ENCODE results near the gene FOXQ1. TPM values are rescaled to one million over a fixed set of nuclear protein-coding genes. Genes with fewer than 3 reads are reported as not detected.

Gene FOXQ1
- total and polyA plus RNA-seq, 2 of the 13 experiments (the other 11 are each of a cell fraction or from before 2014, with no cell fraction given): 35.2 to 39.8 TPM

GRCh38 chr6:1311400-1312202 is at the start of gene FOXQ1 (continued):
- TF ChIP-seq ZBTB49 (CRISPR knock-in tag; IDR thresholded peaks at IDR 0.05; ENCODE audit: borderline replicate concordance): no peak; the same call in 1 of the 2 replicates
- peak; percentile 56; a peak in 3 of 4 replicates for TF ChIP-seq EP300 (IDR thresholded peaks at IDR 0.05; ENCODE audit: low read depth in 2 of 2, low read length in 2 of 2)
- no peak; the same call in 1 of the 2 replicates for TF ChIP-seq EP300 (CRISPR knock-in tag; IDR thresholded peaks at IDR 0.05; ENCODE audit: borderline replicate concordance)
- peak; percentile 85 for TF ChIP-seq ZNF776 (CRISPR knock-in tag; IDR thresholded peaks at IDR 0.05)
- peak; percentile 92 for TF ChIP-seq HNF1B (CRISPR knock-in tag; IDR thresholded peaks at IDR 0.05)
- TF ChIP-seq TOPORS (CRISPR knock-in tag; IDR thresholded peaks at IDR 0.05): peak; percentile 99
- TF ChIP-seq ZNF33A (CRISPR knock-in tag; IDR thresholded peaks at IDR 0.05; ENCODE audit: borderline replicate concordance): no peak
- peak; percentile 64 for TF ChIP-seq HMG20A (CRISPR knock-in tag; IDR thresholded peaks at IDR 0.05; ENCODE audit: borderline replicate concordance)
- TF ChIP-seq HHEX (CRISPR knock-in tag; IDR thresholded peaks at IDR 0.05): no peak
- peak; percentile 22 to 99; a peak in 2 of 4 replicates for TF ChIP-seq KLF16 (CRISPR knock-in tag; IDR thresholded peaks at IDR 0.05)
- TF ChIP-seq JUND (CRISPR knock-in tag; IDR thresholded peaks at IDR 0.05): peak; percentile 79
- peak; percentile 91; the same call in 1 of the 2 replicates for TF ChIP-seq ZNF639 (CRISPR knock-in tag; conservative IDR thresholded peaks at IDR 0.05)
- peak; percentile 100 for TF ChIP-seq POLR2G (IDR thresholded peaks at IDR 0.05; ENCODE audit: low read depth, low read length)
- no peak; the same call in 1 of the 2 replicates for TF ChIP-seq ZNF280D (CRISPR knock-in tag; IDR thresholded peaks at IDR 0.05)
- 0 out of 2 replicates have a peak, but pooled peaks have one; percentile 1 for TF ChIP-seq MEF2D (CRISPR knock-in tag; IDR thresholded peaks at IDR 0.05)
- no peak for TF ChIP-seq SNRNP70 (IDR thresholded peaks at IDR 0.05; ENCODE audit: low read depth, low read length)
- TF ChIP-seq ISX (CRISPR knock-in tag; conservative IDR thresholded peaks at IDR 0.05): peak; percentile 92; the same call in 1 of the 2 replicates
- peak; percentile 93 for TF ChIP-seq ZSCAN5A (CRISPR knock-in tag; IDR thresholded peaks at IDR 0.05; ENCODE audit: borderline replicate concordance)
- peak; percentile 93 for TF ChIP-seq ZNF746 (CRISPR knock-in tag; IDR thresholded peaks at IDR 0.05)
